Measurements from ENCODE around the gene DCAF11. TPM values are rescaled to one million over a fixed set of nuclear protein-coding genes. Genes with fewer than 3 reads are reported as not detected.

Gene DCAF11
- total RNA-seq, 1 donor from 2014 or later, result 83.5 TPM

GRCh38 chr14:24130717-24131548 is 16.4 kb downstream of the DCAF11 start:
- Histone ChIP-seq H3K4me3 (ENCODE audit: low read depth, low read length) (no peak overlapping the region), H3K36me3 (ENCODE audit: control insufficient read depth, insufficient read depth, low read length) (peaks cover 1% of the 10 kb centered on the region), H3K27me3 (ENCODE audit: control insufficient read depth, insufficient read depth, low read length) (no peaks in the 10 kb centered on the region)
- no peak for FAIRE-seq
- TF ChIP-seq CTCF (IDR thresholded peaks at IDR 0.05; ENCODE audit: insufficient read depth, low read length, severe bottlenecking), result no peak
- no peak for DNase-seq (ENCODE audit: low read depth)

GRCh38 chr14:24131549-24131966 is 17.0 kb downstream of the DCAF11 start:
- DNase-seq (ENCODE audit: low read depth) (no peak), FAIRE-seq (no peak)
- no peaks in the 10 kb centered on the region for H3K27me3 ChIP-seq (ENCODE audit: control insufficient read depth, insufficient read depth, low read length)
- H3K36me3 ChIP-seq (ENCODE audit: control insufficient read depth, insufficient read depth, low read length), result peaks cover 1% of the 10 kb centered on the region
- no peak overlapping the region for H3K4me3 ChIP-seq (ENCODE audit: low read depth, low read length)
- TF ChIP-seq CTCF (IDR thresholded peaks at IDR 0.05; ENCODE audit: insufficient read depth, low read length, severe bottlenecking), result no peak

GRCh38 chr14:24132061-24132685 is 17.6 kb downstream of the DCAF11 start:
- peaks cover 1% of the 10 kb centered on the region for H3K36me3 ChIP-seq (ENCODE audit: control insufficient read depth, insufficient read depth, low read length)
- no peaks in the 10 kb centered on the region for H3K27me3 ChIP-seq (ENCODE audit: control insufficient read depth, insufficient read depth, low read length)
- TF ChIP-seq CTCF (IDR thresholded peaks at IDR 0.05; ENCODE audit: insufficient read depth, low read length, severe bottlenecking), result no peak
- FAIRE-seq, result no peak
- no peak for DNase-seq (ENCODE audit: low read depth)
- no peak overlapping the region for H3K4me3 ChIP-seq (ENCODE audit: low read depth, low read length)

GRCh38 chr14:24132976-24133375 is 18.4 kb downstream of the DCAF11 start:
- Histone ChIP-seq H3K36me3 (ENCODE audit: control insufficient read depth, insufficient read depth, low read length) (peaks cover 3% of the 10 kb centered on the region), H3K4me3 (ENCODE audit: low read depth, low read length) (no peak overlapping the region), H3K27me3 (ENCODE audit: control insufficient read depth, insufficient read depth, low read length) (no peaks in the 10 kb centered on the region)
- no peak for TF ChIP-seq CTCF (IDR thresholded peaks at IDR 0.05; ENCODE audit: insufficient read depth, low read length, severe bottlenecking)
- FAIRE-seq (no peak), DNase-seq (ENCODE audit: low read depth) (no peak)

- no peaks in the 10 kb centered on the region for H3K27me3 ChIP-seq (ENCODE audit: control insufficient read depth, insufficient read depth, low read length)
- no peak for DNase-seq (ENCODE audit: low read depth)
- no peak for TF ChIP-seq CTCF (IDR thresholded peaks at IDR 0.05; ENCODE audit: insufficient read depth, low read length, severe bottlenecking)
- no peak for FAIRE-seq
- no peak overlapping the region for H3K4me3 ChIP-seq (ENCODE audit: low read depth, low read length)
- peaks cover 7% of the 10 kb centered on the region for H3K36me3 ChIP-seq (ENCODE audit: control insufficient read depth, insufficient read depth, low read length)
Measured at GRCh38 chr14:24133735-24134134, 19.2 kb downstream of the DCAF11 start.

All from bronchial epithelial cell (primary cell).